Testis (tissue), 3 donors: Measurements from ENCODE around the gene EIF3M. TPM values are rescaled to one million over a fixed set of nuclear protein-coding genes. Genes with fewer than 3 reads are reported as not detected.
"Not testable (repeated sequence)": the region's sequence is repeated elsewhere in the genome, so short reads cannot be mapped to it uniquely, and the experiment has no call there.

Experiments used
- DNase-seq: peaks from one replicate; pipeline ENCODE4 v3.0.0-alpha.2; 2019
- H3K27ac ChIP-seq, 2 donors: fragments of 200-600 bp; sonication (generic); one replicate each; pipeline ENCODE4 v1.5.1; 2019
- H3K27me3 ChIP-seq: fragments of 200-600 bp; sonication (generic); one replicate; pipeline ENCODE4 v1.5.1; 2019
- H3K36me3 ChIP-seq: fragments of 200-600 bp; sonication (generic); one replicate; pipeline ENCODE4 v1.5.1; 2017; ENCODE audit warnings: low read depth; ENCODE audit errors: missing control alignments
- H3K4me1 ChIP-seq: fragments of 200-600 bp; sonication (generic); one replicate; pipeline ENCODE4 v1.5.1; 2019
- H3K4me3 ChIP-seq, 2 donors: fragments of 200-600 bp; sonication (generic); one replicate each; pipeline ENCODE4 v1.5.1; 2017 to 2019
- H3K9me3 ChIP-seq: fragments of 200-600 bp; sonication (generic); one replicate; pipeline ENCODE4 v1.5.1; 2017
- CTCF ChIP-seq, 3 experiments: fragments of 450-650 bp in 2 of 3; fragments of 200-600 bp in 1 of 3; sonication (generic) in 1 of 3; IDR thresholded peaks; one replicate each; pipeline ENCODE4 v1.5.1; 2016 to 2019; ENCODE audit warnings: antibody characterized with exemption in 3 of 3, mild to moderate bottlenecking in 2 of 3, moderate library complexity in 1 of 3
- POLR2A ChIP-seq: fragments of 450-650 bp; IDR thresholded peaks from one replicate; pipeline ENCODE4 v1.6.1; 2017; ENCODE audit warnings: antibody characterized with exemption, mild to moderate bottlenecking, moderate library complexity
- WGBS, 2 donors: methylation state at CpG; one replicate each; pipeline ENCODE4 v1.1.5; 2018; 5-methylcytosine and 5-hydroxymethylcytosine counted together
- intact Hi-C: fragments of 100-400 bp; cut with DNase I; formaldehyde crosslinking; loops from one replicate; pipeline ENCODE4 v1.15.1; 2023; ENCODE audit warnings: low total_unique reads
- polyA plus RNA-seq: library from polyadenylated mRNA; stranded (reverse); fragments of 350-450 nt; fragmentation: Illumina TruSeq; extraction: RNeasy Lipid Tissue Mini Kit (QIAGEN cat#74804); gene quantifications from one replicate; pipeline ENCODE4 v1.2.3, GENCODE V29; 2014; ENCODE audit warnings: low read depth, low replicate concordance; ENCODE audit not compliant: insufficient read depth
- total RNA-seq, 2 donors: library from RNA; depleted of rRNA; stranded (reverse); fragments of >200 nt; gene quantifications; one replicate each; pipeline ENCODE4 v1.2.3, GENCODE V29; 2016

EIF3M gene
- total and polyA plus RNA-seq, 3 donors from 2014 or later = 221 to 369 (median 228) TPM

GRCh38 chr11:32584921-32585320 is 1.3 kb downstream of the EIF3M start:
- Histone ChIP-seq H3K27ac (peak overlapping the region; percentile 80 to 83), H3K4me3 (peak overlapping the region; percentile 87), H3K4me1 (peaks cover 20% of the 10 kb centered on the region), H3K36me3 (no peaks in the 10 kb centered on the region), H3K27me3 (no peaks in the 10 kb centered on the region), H3K9me3 (no peaks in the 10 kb centered on the region)
- TF ChIP-seq POLR2A = no peak
- no peak for TF ChIP-seq CTCF (IDR thresholded peaks at IDR 0.05)
- 11 to 13% methylated on average over 7 of the region's 7 CpGs for WGBS, 2 donors
- intact Hi-C loops = no loop called here
- no peak for DNase-seq

DNA sequence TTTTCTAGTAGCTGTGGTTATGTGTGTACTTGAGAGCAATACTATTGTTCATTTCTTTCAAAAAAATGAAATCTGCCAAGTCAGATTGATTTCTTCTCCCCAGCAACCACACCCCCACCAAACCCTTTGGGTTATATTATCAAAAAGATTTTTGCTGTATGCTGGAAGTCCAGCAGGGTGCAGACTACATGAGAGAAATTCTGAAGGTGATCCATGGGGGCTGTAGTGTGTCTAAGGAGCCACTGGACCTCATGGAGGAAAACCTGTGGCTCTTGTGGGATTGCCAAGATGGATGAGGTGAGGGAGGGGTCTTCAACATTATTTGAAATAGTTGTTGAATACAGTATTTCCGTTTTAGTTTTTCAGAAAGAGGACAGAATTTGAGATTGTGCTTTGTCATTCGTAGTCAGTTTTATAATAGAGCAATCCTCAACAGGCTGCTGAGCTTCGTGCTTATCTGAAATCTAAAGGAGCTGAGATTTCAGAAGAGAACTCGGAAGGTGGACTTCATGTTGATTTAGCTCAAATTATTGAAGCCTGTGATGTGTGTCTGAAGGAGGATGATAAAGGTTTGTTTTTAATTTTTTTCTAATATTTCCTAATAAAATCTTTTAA is 3.1 kb downstream of the EIF3M start:
- Histone ChIP-seq H3K9me3 (no peaks in the 10 kb centered on the region), H3K4me3 (no peak overlapping the region), H3K27ac (no peak overlapping the region), H3K36me3 (no peaks in the 10 kb centered on the region), H3K4me1 (peaks cover 20% of the 10 kb centered on the region), H3K27me3 (no peaks in the 10 kb centered on the region)
- WGBS, 2 donors = 49 to 73% methylated on average over 4 of the region's 4 CpGs
- no peak for DNase-seq
- TF ChIP-seq POLR2A = no peak
- peak in 1 of 3 experiments; percentile 11 for TF ChIP-seq CTCF (IDR thresholded peaks at IDR 0.05)
- intact Hi-C loops = no loop called here

DNA sequence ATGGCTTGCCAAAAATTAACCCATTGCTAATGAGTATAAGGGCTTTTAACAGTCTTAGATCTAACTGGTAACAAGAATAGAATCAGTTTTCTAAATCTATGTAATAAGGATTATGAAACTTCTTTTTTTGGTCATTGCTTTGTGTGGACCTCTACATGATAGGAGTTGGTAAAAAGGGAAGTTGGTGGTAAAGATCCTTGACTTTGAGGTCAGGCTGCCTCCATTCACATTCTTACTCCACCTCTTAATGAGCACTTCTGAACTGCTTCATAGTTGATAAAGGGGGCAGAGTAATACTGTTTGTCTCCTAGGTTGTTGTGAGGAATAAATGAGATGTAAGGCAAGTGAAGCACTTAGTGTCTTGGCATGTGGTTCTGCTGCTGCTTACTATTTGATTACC is 10.6 kb downstream of the EIF3M start:
- DNase-seq = no peak
- no peaks in the 10 kb centered on the region for H3K27me3 ChIP-seq
- TF ChIP-seq POLR2A = no peak
- no peaks in the 10 kb centered on the region for H3K4me1 ChIP-seq
- intact Hi-C loops = no loop called here
- H3K27ac ChIP-seq = no peak overlapping the region
- no peak overlapping the region for H3K4me3 ChIP-seq
- no peaks in the 10 kb centered on the region for H3K9me3 ChIP-seq
- no peaks in the 10 kb centered on the region for H3K36me3 ChIP-seq

DNA sequence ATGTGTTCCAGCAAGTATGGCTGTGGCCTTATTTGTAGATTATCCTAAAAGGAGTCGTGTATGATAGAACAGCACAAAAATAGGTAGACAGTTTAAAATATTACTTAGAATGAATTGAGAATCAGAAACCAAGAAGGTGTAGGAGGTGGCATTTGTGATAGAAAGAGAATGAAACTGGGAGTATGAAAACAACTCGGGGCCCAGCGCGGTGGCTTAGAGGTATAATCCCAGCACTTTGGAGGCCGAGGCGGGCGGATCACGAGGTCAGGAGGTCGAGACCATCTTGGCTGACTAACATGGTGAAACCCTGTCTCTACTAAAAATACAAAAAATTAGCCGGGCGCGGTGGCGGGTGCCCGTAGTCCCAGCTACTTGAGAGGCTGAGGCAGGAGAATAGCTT is 12.5 kb downstream of the EIF3M start:
- intact Hi-C loops, H3K9me3 ChIP-seq, H3K27me3 ChIP-seq, DNase-seq, H3K36me3 ChIP-seq, H3K4me3 ChIP-seq, H3K4me1 ChIP-seq, H3K27ac ChIP-seq: not testable (repeated sequence)
- 94 to 95% methylated on average over 14 of the region's 14 CpGs for WGBS, 2 donors

- 70 to 76% methylated on average over 1 of the region's 1 CpG for WGBS, 2 donors
- H3K27ac ChIP-seq = no peak overlapping the region
- intact Hi-C loops = no loop called here
- DNase-seq = no peak
- H3K27me3 ChIP-seq = no peaks in the 10 kb centered on the region
- H3K9me3 ChIP-seq = no peaks in the 10 kb centered on the region
- H3K36me3 ChIP-seq = no peaks in the 10 kb centered on the region
- no peaks in the 10 kb centered on the region for H3K4me1 ChIP-seq
- H3K4me3 ChIP-seq = no peak overlapping the region
- no peak for TF ChIP-seq POLR2A
These were observed 14.3 kb downstream of the EIF3M start for GRCh38 chr11:32597921-32598320.

DNA sequence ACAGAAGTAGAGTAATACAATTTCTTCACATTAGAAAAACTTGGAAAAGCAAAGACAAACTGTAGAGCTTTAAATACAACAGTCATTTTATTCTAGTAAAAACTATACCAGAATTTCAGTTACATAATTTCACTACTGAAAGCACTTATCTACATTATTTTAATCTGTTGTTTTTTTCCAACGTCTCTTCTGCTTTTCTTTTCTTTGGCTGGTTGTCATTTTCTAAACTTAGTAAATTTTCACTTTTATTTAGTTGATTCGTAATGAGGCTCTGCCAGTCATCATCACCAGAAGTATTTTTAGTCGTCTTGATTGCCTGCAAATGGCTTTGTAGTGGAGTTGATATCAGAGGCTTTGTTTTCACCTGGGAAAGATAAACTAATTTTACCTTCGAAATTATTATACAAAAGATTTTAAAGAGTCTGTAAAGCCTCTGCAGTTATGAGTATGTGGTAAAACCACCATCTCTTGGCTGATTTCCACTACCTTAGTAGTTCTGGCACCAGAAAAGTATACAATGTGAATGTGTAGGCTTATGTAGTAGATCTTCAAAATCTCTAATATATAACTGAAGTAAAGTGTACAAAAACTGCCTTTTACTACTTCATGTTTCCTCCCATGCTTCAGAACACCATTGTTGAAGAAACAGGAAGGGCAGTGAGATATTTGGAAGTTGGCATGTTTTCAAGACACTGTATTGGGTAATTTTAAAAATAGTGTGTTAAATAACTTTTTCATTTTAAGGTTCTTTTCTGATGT is 19.2 kb downstream of the EIF3M start:
- Histone ChIP-seq H3K36me3 (no peaks in the 10 kb centered on the region), H3K4me1 (no peaks in the 10 kb centered on the region), H3K27ac (no peak overlapping the region), H3K4me3 (no peak overlapping the region), H3K27me3 (no peaks in the 10 kb centered on the region), H3K9me3 (no peaks in the 10 kb centered on the region)
- WGBS, 2 donors = 44 to 47% methylated on average over 4 of the region's 4 CpGs
- intact Hi-C loops = no loop called here
- TF ChIP-seq CTCF (IDR thresholded peaks at IDR 0.05) (no peak), POLR2A (no peak)
- no peak for DNase-seq
